Measurements from ENCODE around the gene FAM20C.
A peak's percentile ranks its signal among the peaks of the same experiment; 100 is the strongest.

GRCh38 chr7:265998-266850 is 73.9 kb downstream of the FAM20C start:
- no peak for TF ChIP-seq POLR2A (IDR thresholded peaks at IDR 0.05)
- no peak for TF ChIP-seq CTCF (IDR thresholded peaks at IDR 0.05)
- TF ChIP-seq POLR2AphosphoS5 (IDR thresholded peaks at IDR 0.05), result peak; percentile 37
- no peak for TF ChIP-seq EP300 (IDR thresholded peaks at IDR 0.05)

All from gastroesophageal sphincter (tissue), 3 donors.